Measurements from ENCODE around the gene POU2AF3.
"Not testable (repeated sequence)": the region's sequence is repeated elsewhere in the genome, so short reads cannot be mapped to it uniquely, and the experiment has no call there.

POU2AF3 gene

DNA sequence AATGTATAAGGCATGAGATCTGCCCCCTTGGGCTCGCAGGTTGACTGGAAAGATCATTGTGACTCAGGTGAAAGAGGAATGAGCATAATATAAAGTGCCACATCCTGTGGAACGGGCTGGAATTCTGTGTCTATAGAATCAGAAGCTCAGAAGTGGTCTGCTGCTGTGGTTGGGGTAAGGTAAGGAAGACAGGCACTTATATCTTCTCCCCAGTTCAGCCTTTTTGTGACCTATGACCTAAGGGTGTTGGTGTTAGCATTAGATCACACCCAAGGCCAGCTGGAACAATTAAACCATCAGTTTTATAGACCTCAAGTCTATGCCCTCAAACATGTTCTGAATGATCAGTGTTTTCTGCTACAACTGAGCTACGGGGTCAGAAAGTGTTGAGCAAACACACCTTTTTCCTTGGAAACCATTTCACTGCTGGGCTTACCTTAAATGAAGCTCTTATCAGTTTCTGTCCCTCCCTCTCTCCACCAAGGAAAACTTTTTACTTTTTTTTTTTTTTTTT is 15.7 kb upstream of the POU2AF3 start:
- Histone ChIP-seq H3K9ac (ENCODE audit: low read length) (no peak overlapping the region), H3K36me3 (ENCODE audit: control insufficient read depth, insufficient read depth, low read length) (no peaks in the 10 kb centered on the region), H3K4me3 (ENCODE audit: low read length) (no peak overlapping the region), H3K4me1 (ENCODE audit: control insufficient read depth, insufficient read depth, low read length) (peaks cover 20% of the 10 kb centered on the region), H3K27me3 (ENCODE audit: control insufficient read depth, insufficient read depth, low read length) (no peaks in the 10 kb centered on the region), H3K9me3 (ENCODE audit: control insufficient read depth, low read length) (no peaks in the 10 kb centered on the region)

DNA sequence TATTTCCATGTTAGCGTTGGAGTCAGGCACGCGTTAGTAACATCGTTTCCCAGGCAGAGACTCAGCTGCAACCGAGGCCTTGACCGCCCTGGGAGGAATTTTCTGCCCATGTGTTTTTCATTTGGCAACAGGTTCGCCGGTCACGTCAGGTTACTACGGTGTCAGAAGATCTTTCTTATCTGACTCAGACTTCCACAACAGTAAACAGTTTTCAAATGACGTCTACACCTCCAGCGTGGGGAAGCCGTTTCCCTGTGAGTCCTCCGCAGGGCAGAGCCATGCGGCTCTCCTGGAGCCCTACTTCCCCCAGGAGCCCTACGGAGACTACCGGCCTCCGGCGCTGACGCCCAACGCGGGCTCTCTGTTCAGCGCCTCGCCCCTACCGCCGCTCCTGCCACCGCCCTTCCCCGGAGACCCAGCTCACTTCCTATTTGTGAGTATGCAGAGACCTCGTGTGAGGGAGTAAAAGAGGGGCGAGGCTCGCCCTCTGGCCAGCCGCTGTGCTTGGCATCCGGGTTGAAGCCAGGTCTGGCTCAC is 14.3 kb upstream of the POU2AF3 start:
- Histone ChIP-seq H3K4me3 (ENCODE audit: low read length) (no peak overlapping the region), H3K36me3 (ENCODE audit: control insufficient read depth, insufficient read depth, low read length) (no peaks in the 10 kb centered on the region), H3K9ac (ENCODE audit: low read length) (peak overlapping the region; percentile 24), H3K9me3 (ENCODE audit: control insufficient read depth, low read length) (no peaks in the 10 kb centered on the region), H3K27me3 (ENCODE audit: control insufficient read depth, insufficient read depth, low read length) (no peaks in the 10 kb centered on the region), H3K4me1 (ENCODE audit: control insufficient read depth, insufficient read depth, low read length) (peaks cover 20% of the 10 kb centered on the region)

DNA sequence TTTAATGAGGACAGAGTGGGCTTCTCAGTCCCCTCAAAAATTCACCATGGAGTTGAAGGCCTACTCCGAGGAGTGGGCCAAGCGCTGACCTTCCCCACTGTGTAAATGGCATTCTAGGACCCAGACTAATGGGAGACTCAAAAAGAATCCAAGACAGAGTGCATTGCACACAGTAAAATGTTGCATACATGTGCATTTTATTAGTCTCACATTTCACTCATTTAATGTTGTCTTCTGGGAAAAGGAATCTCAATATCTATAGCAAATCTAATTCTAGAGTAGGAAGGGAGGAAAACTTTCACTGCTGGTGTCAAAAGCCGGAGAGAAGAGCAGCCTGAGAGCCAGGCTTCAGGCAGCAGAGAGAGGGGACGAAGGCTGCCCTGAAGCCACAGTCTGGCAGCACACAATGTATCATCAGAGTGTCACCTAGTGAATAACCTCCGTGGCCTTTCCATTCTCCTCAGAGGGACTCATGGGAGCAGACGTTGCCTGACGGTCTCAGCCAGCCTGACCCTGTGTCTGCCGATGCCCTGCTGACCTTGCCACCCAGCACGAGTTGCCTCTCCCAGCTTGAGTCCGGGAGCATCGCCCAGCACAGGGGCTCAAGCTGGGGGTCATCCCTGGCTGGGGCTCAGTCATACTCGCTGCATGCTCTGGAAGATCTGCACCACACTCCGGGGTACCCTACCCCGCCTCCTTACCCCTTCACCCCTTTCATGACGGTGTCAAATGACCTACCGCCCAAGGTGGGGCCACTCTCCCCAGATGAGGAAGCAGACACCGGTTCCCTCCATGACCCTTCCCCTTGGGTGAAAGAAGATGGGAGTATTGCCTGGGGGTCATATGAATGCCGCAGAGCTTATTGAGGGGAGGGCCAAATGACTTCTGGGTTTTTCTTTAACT is 12.9 kb upstream of the POU2AF3 start:
- H3K4me1 ChIP-seq (ENCODE audit: control insufficient read depth, insufficient read depth, low read length): peaks cover 20% of the 10 kb centered on the region
- H3K4me3 ChIP-seq (ENCODE audit: low read length): no peak overlapping the region
- H3K36me3 ChIP-seq (ENCODE audit: control insufficient read depth, insufficient read depth, low read length): no peaks in the 10 kb centered on the region
- no peaks in the 10 kb centered on the region for H3K27me3 ChIP-seq (ENCODE audit: control insufficient read depth, insufficient read depth, low read length)
- H3K9me3 ChIP-seq (ENCODE audit: control insufficient read depth, low read length): no peaks in the 10 kb centered on the region
- H3K9ac ChIP-seq (ENCODE audit: low read length): no peak overlapping the region

DNA sequence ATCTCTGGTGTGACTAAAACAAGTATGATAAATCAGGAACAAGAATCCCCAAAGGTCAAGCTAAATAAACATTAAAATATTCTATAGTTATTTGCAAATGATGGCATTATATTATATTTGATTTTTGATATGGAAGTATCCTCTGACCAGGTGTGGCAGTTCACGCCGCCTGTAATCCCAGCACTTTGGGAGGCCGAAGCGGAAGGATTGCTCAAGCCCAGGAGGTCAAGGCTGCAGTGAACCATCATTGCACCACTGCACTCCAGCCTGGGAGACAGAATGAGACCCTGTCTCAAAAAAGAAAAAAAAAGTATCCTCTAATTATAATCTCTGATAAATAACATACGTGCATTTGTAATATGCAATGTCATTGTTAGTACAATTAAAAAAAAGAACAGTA is 6.6 kb upstream of the POU2AF3 start:
- H3K27me3 ChIP-seq (ENCODE audit: control insufficient read depth, insufficient read depth, low read length): no peaks in the 10 kb centered on the region
- no peak overlapping the region for H3K4me3 ChIP-seq (ENCODE audit: low read length)
- no peaks in the 10 kb centered on the region for H3K9me3 ChIP-seq (ENCODE audit: control insufficient read depth, low read length)
- peaks cover 2% of the 10 kb centered on the region for H3K36me3 ChIP-seq (ENCODE audit: control insufficient read depth, insufficient read depth, low read length)
- H3K4me1 ChIP-seq (ENCODE audit: control insufficient read depth, insufficient read depth, low read length): no peaks in the 10 kb centered on the region
- H3K9ac ChIP-seq (ENCODE audit: low read length): no peak overlapping the region

DNA sequence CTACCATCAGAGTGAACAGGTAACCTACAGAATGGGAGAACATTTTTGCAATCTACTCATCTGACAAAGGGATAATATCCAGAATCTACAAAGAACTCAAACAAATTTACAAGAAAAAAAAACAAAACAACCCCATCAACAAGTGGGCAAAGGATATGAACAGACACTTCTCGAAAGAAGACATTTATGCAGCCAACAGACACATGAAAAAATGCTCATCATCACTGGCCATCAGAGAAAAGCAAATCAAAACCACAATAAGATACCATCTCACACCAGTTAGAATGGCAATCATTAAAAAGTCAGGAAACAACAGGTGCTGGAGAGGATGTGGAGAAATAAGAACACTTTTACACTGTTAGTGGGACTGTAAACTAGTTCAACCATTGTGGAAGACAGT is 5.9 kb upstream of the POU2AF3 start:
- not testable (repeated sequence) for H3K4me3 ChIP-seq (ENCODE audit: low read length); H3K4me1 ChIP-seq (ENCODE audit: control insufficient read depth, insufficient read depth, low read length); H3K36me3 ChIP-seq (ENCODE audit: control insufficient read depth, insufficient read depth, low read length); H3K27me3 ChIP-seq (ENCODE audit: control insufficient read depth, insufficient read depth, low read length); H3K9me3 ChIP-seq (ENCODE audit: control insufficient read depth, low read length); H3K9ac ChIP-seq (ENCODE audit: low read length)

DNA sequence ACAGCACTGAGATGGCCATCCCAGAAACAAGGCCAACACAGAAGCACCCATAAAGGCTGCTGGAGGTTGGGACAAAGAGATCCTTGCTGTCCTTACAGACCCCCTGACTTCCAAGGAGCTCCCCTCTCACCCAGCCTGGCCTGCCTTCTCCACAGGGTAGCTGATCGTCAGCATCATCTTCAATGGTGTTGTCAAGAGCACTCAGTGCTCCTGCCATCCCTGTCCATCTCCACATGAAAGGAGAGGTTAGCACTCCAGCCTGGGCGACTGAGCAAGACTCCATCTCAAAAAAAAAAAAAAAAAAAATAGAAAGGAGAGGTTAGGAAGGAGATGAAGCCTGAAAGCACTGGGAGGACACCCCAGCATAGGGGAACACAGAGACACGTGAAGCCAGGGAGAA is 2.1 kb upstream of the POU2AF3 start:
- peaks cover 8% of the 10 kb centered on the region for H3K36me3 ChIP-seq (ENCODE audit: control insufficient read depth, insufficient read depth, low read length)
- no peak overlapping the region for H3K9ac ChIP-seq (ENCODE audit: low read length)
- H3K9me3 ChIP-seq (ENCODE audit: control insufficient read depth, low read length): no peaks in the 10 kb centered on the region
- H3K4me1 ChIP-seq (ENCODE audit: control insufficient read depth, insufficient read depth, low read length): peaks cover 24% of the 10 kb centered on the region
- H3K27me3 ChIP-seq (ENCODE audit: control insufficient read depth, insufficient read depth, low read length): no peaks in the 10 kb centered on the region
- no peak overlapping the region for H3K4me3 ChIP-seq (ENCODE audit: low read length)

DNA sequence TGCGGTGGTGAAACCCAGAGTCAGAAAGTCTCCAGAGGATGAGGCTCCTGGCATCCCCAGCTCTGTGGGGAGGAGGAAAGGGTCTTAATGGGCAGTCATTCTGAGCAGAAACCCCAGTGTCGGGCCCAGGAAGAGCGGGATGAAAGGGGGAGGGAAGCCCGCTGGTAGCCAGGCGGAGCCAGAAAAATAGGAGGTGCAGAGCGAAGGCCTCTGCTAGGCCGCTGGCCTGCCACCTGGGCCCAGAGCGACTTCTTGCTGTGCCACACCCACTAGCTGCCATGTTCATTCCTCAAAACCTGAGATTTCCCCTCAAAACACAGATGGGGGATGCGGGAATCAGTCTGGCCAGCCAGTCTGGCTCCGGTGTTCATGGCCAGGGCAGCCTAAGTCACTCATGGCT is 650 bp upstream of the POU2AF3 start:
- Histone ChIP-seq H3K4me3 (ENCODE audit: low read length) (no peak overlapping the region), H3K9ac (ENCODE audit: low read length) (no peak overlapping the region), H3K27me3 (ENCODE audit: control insufficient read depth, insufficient read depth, low read length) (no peaks in the 10 kb centered on the region), H3K36me3 (ENCODE audit: control insufficient read depth, insufficient read depth, low read length) (peaks cover 8% of the 10 kb centered on the region), H3K9me3 (ENCODE audit: control insufficient read depth, low read length) (no peaks in the 10 kb centered on the region), H3K4me1 (ENCODE audit: control insufficient read depth, insufficient read depth, low read length) (peaks cover 31% of the 10 kb centered on the region)

DNA sequence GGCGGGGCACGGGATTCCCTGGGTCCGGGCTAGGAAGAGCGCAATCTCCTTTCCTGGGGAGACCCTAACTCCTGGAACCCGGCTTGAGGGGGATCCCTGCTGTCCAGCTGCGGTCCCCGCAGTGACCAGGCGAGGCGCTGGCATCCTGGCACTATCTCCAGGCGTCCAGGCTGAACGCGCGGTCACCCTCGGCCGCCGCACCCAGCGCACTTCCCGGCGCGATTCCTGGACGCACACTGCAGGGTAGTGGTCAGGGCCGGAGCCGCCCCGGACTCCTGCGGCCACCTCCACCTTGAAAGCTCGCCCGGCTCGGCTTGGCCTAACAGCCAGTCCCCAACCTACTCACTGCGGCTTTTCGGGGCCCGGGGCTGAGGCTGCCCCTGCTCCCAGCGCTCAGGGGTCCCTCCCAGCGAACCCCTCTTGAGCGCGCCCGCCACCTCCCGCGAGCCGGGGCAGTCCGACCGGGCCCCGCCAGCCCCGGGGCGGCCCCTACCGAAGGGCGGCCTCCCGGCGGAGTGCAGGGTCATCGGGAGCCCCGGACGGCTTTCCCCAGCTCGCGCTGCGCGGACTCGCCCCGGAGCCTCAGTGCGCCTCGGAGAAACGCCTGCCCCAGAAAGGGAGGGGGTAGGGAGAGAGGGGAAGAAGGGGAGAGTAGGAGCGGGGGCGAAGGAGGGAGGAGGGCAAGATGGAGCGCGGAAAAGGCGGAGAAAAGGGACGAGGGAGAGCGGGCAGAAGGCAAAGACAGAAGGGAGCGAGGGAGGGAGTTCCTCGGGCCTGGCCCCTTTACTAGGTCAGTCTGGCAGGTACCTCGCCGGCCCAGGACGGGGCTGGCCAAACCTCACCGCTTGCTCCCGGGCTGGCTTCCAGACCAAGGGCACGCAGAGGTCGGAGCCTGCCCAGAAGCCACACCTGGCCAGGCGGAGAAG is 1.0 kb downstream of the POU2AF3 start:
- H3K27me3 ChIP-seq (ENCODE audit: control insufficient read depth, insufficient read depth, low read length): no peaks in the 10 kb centered on the region
- peaks cover 8% of the 10 kb centered on the region for H3K36me3 ChIP-seq (ENCODE audit: control insufficient read depth, insufficient read depth, low read length)
- peak overlapping the region; percentile 87 for H3K9ac ChIP-seq (ENCODE audit: low read length)
- H3K4me3 ChIP-seq (ENCODE audit: low read length): peak overlapping the region; percentile 61
- no peaks in the 10 kb centered on the region for H3K9me3 ChIP-seq (ENCODE audit: control insufficient read depth, low read length)
- H3K4me1 ChIP-seq (ENCODE audit: control insufficient read depth, insufficient read depth, low read length): peaks cover 31% of the 10 kb centered on the region

DNA sequence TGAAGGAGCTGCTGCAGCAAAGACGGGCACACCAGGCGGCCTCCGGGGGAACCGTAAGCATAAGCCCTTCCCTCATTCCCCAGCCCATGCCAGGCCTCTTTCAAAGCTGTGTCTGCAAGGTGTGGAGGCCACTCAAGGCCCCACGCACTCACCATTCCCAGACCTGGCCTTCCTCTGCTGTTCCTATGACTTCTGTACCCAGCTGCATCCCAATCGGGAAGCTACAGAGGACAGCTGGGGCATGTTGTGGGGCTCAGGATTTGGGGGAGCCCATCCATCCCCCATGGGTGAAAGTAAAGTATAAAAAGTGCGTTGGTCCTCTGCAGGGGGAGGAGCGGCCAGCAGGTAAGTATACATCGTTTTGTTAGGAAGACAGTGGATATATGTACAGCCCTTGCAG is 2.2 kb downstream of the POU2AF3 start:
- H3K27me3 ChIP-seq (ENCODE audit: control insufficient read depth, insufficient read depth, low read length): no peaks in the 10 kb centered on the region
- H3K4me3 ChIP-seq (ENCODE audit: low read length): peak overlapping the region; percentile 25
- H3K36me3 ChIP-seq (ENCODE audit: control insufficient read depth, insufficient read depth, low read length): peaks cover 8% of the 10 kb centered on the region
- H3K9ac ChIP-seq (ENCODE audit: low read length): peak overlapping the region; percentile 87
- peaks cover 31% of the 10 kb centered on the region for H3K4me1 ChIP-seq (ENCODE audit: control insufficient read depth, insufficient read depth, low read length)
- no peaks in the 10 kb centered on the region for H3K9me3 ChIP-seq (ENCODE audit: control insufficient read depth, low read length)

DNA sequence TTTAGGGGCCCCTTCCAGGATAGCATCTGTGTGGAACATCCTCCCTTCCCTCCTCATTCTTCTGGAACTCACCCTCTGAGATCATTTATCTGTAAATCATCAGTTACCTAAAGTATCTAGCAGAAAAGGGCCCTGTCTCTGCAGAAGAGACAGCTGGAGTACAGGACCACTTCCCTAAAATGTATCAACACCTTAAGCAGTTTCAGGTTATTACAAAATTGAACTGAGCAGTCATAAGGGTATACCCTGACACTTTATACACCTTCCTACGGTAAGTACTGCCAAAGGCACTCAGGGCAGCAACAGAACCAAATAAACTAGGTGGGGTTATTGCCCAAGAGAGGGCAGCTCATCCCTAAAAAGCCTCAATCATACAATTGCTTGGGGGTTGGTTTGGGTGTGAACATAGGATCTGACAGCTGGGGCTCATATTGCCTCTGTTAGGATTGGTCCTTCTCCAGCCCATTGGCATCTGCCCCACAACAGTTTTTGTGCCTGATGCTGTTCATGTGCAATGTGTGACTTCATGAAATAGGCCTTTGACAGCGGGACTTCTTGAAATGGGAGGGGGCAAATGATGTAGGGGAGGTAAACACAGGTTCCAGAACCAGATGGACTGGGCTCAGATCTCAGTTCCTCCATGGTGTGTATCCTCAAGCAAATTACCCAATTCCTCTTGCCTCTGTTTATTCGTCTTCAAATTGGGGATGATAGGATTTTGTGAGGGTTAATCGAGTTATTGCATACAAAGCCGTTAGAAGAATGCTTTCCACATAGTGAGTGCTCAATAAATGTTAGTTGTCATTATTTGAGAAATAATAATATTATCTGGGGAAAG is 2.9 kb downstream of the POU2AF3 start:
- no peaks in the 10 kb centered on the region for H3K9me3 ChIP-seq (ENCODE audit: control insufficient read depth, low read length)
- H3K36me3 ChIP-seq (ENCODE audit: control insufficient read depth, insufficient read depth, low read length): peaks cover 8% of the 10 kb centered on the region
- H3K27me3 ChIP-seq (ENCODE audit: control insufficient read depth, insufficient read depth, low read length): no peaks in the 10 kb centered on the region
- H3K4me3 ChIP-seq (ENCODE audit: low read length): peak overlapping the region; percentile 25
- peaks cover 31% of the 10 kb centered on the region for H3K4me1 ChIP-seq (ENCODE audit: control insufficient read depth, insufficient read depth, low read length)
- peak overlapping the region; percentile 87 for H3K9ac ChIP-seq (ENCODE audit: low read length)

DNA sequence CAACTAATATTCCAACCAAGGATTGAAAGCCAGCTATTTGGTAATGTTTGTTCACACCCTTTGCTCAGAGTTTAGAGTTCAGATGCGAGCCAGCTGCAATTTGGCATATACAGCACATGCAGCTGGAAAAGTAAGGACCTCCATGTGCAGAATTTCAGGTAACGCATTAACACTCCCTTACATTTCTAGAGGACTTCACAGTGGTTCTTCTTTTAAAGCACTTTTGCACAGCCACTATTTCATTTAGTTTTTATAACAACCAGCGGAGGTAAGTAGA is 3.4 kb downstream of the POU2AF3 start:
- Histone ChIP-seq H3K27me3 (ENCODE audit: control insufficient read depth, insufficient read depth, low read length) (no peaks in the 10 kb centered on the region), H3K36me3 (ENCODE audit: control insufficient read depth, insufficient read depth, low read length) (peaks cover 5% of the 10 kb centered on the region), H3K9me3 (ENCODE audit: control insufficient read depth, low read length) (no peaks in the 10 kb centered on the region), H3K4me3 (ENCODE audit: low read length) (no peak overlapping the region), H3K9ac (ENCODE audit: low read length) (no peak overlapping the region), H3K4me1 (ENCODE audit: control insufficient read depth, insufficient read depth, low read length) (peaks cover 31% of the 10 kb centered on the region)
